GM10266 (cell line): Measurements from ENCODE around the gene UST.

Experiments used
- DNase-seq: peaks from one replicate; pipeline ENCODE4 v3.0.0; 2012; ENCODE audit errors: extremely low spot score
- CTCF ChIP-seq: IDR thresholded peaks from 2 replicates; pipeline ENCODE4 v1.5.1; 2012; ENCODE audit warnings: mild to moderate bottlenecking, low read depth; ENCODE audit not compliant: control insufficient read depth, insufficient read depth; ENCODE audit errors: missing control alignments

Gene UST

GRCh38 chr6:148703900-148704299 is 42.9 kb upstream of the UST start:
- no peak for DNase-seq
- TF ChIP-seq CTCF = no peak

- no peak for DNase-seq
- no peak for TF ChIP-seq CTCF
These were observed 42.2 kb upstream of the UST start for GRCh38 chr6:148704400-148705246.

- TF ChIP-seq CTCF = no peak
- DNase-seq = no peak
These were observed 38.1 kb upstream of the UST start for GRCh38 chr6:148708707-148709106.

- no peak for TF ChIP-seq CTCF
- DNase-seq = no peak
These were observed 37.3 kb upstream of the UST start for GRCh38 chr6:148709577-148709976.

GRCh38 chr6:148711833-148712654 is 34.8 kb upstream of the UST start:
- TF ChIP-seq CTCF = no peak
- DNase-seq = no peak

- DNase-seq = no peak
- no peak for TF ChIP-seq CTCF
These were observed 33.6 kb upstream of the UST start for GRCh38 chr6:148713033-148713738.
